CD4-positive, alpha-beta T cell treated with Interleukin-1 beta for 1 hour (primary cell): ENCODE results near the gene RMDN3.

Experiments used
- DNase-seq, 2 donors: peaks; one replicate each; pipeline ENCODE4 v3.0.0-alpha.2; 2020 to 2022

The RMDN3 gene, protein sequence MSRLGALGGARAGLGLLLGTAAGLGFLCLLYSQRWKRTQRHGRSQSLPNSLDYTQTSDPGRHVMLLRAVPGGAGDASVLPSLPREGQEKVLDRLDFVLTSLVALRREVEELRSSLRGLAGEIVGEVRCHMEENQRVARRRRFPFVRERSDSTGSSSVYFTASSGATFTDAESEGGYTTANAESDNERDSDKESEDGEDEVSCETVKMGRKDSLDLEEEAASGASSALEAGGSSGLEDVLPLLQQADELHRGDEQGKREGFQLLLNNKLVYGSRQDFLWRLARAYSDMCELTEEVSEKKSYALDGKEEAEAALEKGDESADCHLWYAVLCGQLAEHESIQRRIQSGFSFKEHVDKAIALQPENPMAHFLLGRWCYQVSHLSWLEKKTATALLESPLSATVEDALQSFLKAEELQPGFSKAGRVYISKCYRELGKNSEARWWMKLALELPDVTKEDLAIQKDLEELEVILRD

DNA sequence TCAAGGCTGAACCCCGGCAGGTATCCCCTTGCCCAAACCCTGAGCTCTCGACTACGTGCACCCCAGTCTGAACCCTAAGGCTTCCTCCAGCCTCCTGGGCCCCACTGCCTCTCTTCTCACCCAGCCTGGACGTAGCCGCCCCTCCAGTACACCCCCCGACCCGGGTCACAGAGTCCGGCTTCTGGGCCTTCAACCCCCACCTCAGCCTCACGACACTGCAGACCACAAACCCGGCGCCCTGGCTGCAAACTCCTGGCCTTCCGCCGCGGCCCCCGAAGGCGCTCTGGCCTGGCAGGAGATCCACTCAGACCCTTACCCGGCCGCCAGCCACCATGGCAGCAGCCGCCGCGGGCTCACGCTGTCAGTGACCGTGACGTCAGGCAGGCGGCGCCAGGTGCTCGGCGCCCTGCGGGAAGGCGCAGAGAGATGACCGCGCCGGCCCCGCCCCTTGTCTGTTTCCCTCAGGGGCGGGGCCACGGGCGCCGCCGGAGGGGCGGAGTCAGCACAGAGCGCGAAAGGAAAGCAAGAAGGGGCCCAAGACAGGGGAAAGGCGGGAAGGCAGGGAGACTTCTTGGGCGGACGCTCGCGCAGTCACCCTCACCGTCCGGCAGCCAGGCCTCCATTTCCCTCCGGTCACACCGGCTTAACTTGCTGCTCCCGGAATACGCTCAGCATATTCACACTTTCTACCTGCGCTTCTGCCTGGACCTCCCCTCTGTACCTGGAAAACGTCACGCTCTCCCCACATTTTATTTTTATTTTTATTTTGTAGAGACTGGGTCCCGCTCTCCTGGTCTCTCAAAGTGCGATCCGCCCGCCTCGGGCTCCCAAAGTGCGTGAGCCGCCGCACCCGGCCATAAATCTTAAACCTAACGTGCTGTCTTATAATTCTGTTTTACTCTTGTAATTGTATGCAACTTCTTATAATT is at the start of gene RMDN3:
Gene RMDN3, minus strand, starts transcription at position 372 of the 929 bp plus-strand sequence. CDS start 471 bp downstream, outside the sequence.
- DNase-seq: peak; percentile 93 to 94

DNA sequence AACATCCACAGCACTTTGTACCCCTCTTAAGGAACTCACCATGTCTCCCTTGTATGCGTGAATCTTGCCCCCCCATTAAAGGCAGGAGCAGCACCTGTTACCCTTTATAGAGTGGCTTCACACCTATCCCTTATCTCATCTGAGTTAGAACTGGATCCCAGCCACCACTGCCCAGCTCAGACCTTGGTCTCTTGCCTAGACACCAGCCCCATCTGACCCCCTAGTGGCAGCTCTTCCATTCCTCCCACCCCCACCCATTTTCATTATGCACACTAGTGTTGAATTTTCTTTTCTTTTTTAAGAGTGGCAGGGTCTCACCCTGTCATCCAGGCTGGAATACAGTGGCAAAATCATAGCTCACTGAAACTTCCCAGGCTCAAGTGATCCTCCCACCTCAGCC is 48.6 kb upstream of the RMDN3 start:
- DNase-seq: no peak

DNA sequence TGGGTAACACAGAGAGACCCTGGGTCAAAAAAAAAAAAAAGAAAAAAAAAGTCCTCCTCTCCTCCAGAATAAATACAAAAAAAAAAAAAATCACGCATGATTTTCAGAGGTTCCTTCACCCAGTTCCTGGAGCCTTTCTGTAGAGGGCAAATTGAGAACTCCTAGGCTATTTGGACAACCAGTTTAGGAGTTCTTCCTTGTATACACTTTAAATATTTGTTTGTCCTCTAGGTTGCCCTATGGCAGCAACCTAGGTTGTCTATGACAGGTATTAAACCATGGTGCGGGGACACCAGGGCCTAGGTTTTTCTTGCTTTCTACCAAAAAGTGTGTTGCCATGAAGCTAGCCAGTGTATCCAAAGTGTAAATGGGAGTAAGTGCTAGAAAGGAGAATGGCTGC is 48.0 kb upstream of the RMDN3 start:
- no peak for DNase-seq

DNA sequence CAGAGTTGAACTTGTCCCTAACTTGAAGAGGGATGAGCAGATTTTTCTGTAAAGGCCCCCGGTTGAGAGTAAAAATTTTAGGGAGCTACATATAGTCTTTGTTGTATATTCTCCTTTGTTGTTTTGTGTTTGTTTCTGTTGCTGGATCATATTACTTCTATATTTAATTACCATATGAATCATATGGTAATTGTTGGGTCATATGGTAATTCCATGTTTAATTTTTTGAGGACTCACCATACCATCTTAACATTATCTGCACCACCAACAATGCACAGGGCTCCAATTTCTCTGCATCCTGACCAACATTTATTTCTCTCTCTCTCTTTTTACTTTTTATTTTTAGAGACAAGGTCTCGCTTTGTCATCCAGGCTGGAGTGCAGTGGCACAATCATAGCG is 44.5 kb upstream of the RMDN3 start:
- DNase-seq: no peak

DNA sequence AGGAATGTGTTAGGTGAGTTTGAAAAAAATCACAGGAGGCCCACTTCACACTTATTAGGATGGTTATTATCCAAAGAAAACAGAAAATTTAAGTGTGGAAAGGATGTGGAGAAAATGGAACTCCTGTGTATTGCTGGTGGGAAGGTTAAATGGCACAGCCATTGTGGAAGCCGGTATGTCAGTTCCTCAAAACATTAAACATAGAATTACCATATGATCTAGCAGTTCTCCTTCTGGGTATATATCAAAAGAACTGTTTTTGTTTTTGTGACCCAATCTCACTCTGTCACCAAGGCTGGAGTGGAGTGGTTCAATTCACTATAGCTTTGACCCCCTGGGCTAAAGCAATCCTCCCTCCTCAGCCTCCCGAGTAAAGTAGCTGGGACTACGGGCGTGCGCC is 41.5 kb upstream of the RMDN3 start:
- no peak for DNase-seq

DNA sequence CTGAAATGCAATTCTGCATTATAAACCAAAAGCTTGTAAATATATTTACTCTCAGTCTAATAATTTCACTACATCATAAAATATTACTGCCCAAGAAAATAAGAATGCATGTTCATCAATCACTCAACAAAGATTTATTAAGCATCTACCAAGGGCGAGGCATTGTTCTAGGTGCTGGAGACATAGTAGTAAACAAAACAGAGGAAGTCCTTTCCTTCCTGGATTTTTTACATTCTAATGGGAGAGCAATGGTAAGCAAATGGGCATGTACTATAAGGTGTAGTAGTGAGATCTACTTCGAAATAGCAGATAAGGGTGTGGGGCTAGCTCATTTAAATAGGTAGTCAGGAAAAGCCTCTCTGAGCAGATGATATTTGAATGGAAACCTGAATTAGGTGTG is 41.0 kb upstream of the RMDN3 start:
- no peak for DNase-seq

DNA sequence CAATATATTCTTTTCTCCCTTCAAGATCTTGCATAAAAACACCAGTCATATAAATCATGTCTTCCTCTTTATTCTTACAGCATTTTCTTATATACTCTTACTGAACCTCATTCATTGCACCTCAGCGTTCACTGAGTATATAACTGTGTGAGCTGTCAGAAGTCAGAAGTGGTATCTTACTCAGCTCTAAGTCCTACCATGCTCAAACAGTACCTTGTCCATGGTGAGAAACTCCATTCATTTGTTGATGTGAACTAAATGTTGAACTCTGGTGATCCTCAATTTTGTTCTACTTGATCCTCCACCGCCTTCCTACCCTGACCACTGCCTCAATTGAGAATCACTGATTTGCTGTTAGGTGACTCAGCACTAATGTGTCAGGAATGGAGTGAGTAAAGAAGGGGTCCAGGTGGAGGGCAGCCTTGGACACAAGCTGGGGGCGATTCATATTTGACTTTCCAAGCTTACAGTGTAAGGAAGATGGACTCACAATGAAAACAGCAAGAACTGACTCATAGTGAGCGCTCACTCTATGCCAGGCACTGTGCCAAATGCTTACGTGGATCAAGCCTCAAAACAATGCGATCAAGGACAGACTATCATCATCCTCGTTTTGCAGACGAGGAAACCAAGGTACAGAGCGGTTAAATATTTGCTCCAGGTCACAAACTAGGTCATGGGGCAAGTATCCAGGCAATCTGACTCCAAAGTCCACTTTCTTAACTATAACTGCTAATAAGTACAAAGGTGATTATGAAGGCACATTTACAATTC is 38.3 kb upstream of the RMDN3 start:
- no peak for DNase-seq

DNA sequence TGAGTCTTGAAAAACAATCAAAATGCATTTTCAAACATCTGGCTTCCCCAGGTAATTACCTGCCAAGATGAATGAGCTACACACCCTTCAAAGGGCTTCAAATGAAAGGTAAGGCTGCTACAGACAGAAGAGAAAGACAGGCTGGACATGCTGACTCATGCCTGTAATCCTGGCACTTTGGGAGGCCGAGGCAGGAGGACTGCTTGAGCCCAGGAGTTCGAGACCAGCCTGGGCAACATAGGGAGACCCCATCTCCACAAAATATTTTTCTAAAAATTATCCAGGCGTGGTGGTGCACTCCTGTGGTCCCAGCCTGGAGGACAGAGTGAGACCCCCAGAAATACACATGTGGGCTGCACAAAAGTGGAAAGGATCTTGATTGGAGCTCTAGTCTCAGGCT is 37.3 kb upstream of the RMDN3 start:
- DNase-seq: no peak

DNA sequence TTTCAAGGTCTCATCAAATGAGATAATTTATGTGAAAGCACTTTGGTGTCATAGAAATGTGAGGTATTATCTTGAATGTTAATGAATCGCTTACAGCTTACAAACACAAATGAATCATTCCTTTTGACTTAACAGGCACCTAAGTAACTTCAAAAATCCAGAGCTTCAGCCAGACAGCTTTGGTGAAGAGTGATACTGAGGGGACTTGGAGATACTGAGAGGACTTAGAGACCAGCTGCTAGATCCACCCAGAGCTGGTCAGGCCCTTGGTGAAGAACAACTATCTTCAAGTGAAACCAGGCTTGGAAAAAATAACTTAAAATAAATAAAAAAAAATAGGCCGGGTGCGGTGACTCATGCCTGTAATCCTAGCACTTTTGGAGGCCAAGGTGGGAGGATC is 35.7 kb upstream of the RMDN3 start:
- DNase-seq: no peak

DNA sequence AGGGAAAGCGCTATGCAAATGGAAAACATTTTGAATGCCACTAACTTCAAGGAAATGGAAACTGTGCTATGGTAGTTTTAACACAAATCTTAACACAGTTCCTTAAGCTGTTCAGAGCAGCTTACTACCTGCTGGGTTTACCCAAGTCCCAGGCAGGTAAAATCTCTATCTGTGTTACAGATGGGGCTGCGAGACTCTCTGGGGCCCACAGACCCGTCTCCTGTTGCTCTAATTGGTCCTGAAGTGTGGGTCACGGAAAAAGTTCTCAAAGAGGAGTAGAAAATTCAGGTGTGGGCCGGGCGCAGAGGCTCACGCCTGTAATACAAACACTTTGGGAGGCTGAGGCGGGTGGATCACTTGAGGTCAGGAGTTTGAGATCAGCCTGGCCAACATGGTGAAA is 34.9 kb upstream of the RMDN3 start:
- no peak for DNase-seq

DNA sequence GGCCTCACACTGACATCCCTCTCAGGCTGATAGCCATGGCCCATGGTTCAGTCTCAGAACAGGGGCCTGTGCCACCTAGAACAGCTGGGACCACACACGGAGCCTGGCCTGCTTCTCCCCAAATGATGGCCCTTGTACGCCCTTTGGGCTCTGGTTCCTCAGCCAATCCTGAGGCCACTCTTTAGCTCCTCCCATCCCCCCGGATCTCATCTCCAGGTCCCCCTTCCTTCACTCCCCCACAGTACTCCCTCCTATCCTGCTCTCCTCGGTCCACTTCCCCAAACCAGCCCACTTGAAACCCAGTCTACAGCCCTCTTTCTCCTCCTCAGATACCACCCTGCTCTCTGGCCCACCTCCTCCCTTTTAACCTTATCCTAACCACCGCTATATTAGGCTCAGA is 34.1 kb upstream of the RMDN3 start:
- DNase-seq: no peak

DNA sequence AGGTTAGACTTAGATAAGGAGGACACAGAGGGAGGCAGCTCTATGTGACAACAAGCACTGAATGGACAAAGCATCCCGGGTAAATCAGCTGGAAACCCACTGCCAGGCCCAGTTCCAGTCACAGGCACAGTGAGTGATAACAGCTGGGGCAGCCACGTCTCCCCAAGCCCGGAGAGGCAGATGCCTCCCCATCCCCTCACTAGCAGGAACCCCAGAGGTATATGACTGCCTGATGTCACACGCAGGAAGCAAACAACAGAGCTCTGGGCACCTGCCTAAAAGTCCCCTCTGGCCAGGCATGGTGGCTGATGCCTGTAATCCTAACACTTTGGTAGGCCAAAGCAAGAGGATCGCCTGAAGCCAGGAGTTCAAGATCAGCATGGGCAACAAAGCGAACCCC is 32.9 kb upstream of the RMDN3 start:
- DNase-seq: no peak

DNA sequence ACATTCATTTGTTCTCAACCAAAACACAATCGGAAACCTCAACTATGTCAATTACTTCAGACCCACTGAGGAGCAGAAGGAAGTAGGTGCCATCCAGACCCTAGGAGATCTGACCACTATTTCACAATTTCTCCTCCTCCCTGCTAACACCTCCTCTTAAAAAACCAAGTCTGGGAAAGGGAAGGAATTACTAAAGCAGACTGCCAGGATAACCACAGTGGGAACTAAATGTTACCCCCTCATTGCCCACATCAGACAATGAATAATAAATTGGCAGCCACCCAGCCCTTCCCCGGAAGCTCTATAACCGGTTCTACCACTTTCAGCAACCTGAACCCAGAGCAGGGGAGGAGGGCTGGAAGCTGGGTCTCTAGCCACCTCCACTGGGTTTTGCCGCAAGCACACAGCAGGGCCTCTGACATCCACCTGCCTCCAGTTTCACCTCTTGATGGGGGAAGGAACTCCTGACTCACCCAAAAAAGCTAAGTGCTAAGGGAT is 32.3 kb upstream of the RMDN3 start:
- peak in 1 of 2 donors; percentile 38 for DNase-seq

DNA sequence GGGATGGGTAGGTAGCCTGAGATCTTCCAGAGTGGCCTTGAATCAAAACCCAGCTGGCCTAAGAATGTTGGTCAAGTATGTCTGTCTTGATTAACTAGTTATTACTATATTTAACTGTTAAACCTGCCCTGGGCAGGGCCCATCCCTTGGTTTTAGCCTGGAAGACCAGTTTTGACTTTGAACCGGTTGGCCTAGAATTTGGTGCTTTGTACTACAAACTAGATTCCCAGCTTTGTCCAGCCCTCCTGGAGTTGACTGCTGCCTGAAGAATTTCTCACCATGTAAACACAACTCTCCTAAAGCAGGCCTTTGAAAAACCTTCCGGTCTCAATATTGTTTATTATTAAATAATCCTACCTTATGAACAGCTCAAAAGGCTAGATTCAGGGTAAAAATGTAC is 30.8 kb upstream of the RMDN3 start:
- no peak for DNase-seq

DNA sequence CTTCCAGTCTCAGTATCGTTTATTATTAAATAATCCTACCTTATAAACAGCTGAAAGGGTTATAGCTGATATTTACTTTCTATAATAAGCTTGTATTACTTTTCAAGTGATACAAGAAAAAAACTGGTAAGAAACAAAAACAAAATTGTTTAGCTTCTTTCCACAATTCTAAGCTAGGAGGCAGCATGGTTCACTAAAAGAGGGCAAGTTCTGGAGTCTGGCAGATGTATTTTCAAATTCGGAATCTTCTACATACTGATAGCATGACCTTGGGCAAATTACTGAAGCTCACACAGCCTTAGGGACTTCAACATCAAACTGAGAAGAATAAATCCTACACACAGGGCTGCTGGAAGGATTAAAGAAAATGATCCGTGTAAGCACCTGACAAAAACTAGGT is 30.1 kb upstream of the RMDN3 start:
- no peak for DNase-seq

DNA sequence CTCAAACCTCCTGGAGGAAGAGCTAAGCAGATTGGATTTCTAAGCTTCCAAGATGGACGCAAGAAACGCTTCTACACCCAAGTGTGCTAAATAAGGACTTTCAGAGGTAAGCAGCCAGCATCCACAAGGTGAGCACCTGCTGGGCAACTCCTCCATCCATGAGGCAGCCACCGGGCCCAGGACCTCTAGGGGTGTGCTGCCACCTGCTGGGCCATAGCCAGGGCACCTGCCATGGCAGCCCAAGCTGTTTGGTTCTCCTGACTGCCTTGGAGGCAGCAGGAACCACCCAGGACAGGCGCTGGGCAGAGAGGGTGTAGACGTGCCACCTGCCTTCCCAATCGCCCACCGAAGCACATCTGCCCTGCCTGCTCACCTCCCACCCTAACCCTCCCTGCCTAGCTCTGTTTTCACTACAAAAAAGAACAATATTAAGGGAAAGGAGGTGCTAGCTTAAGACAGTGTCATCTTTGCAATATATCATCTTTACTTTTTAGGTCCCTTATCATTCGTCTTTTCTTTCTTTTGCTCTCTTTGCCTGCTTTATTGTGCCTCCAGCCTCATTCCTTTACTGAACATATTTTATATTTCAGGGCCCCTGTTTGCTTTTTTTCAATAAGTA is 27.7 kb upstream of the RMDN3 start:
- DNase-seq: peak; percentile 81 to 82

DNA sequence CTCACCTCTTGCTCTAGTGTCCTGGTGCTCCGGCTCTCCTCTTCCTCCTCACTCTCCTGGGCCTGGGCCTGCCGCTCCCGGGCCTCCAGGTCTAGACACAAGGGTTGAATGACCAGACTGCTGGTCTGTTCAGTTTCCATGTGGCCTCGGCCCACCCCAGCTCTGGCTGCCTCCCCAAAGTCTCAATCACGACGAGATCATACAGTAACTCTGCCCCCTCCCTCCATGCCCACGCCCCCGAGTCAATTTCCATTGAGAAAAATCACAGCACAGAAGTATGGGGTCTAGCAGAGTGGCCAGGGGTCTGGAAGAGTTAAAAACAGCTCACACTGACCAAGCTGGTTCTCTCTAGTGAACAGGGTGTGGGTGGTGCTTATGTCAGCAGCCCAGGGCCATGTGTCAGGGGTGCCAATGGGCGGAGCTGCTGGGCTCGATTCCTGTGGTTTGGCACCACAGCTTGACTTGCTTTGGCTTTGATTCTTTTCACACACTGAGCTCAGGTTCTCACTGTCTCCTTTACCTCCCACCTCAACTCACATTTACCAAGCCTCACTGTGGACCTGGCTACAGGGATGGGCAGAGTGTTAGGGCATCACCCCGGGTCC is 21.6 kb upstream of the RMDN3 start:
- peak; percentile 64 to 65 for DNase-seq

DNA sequence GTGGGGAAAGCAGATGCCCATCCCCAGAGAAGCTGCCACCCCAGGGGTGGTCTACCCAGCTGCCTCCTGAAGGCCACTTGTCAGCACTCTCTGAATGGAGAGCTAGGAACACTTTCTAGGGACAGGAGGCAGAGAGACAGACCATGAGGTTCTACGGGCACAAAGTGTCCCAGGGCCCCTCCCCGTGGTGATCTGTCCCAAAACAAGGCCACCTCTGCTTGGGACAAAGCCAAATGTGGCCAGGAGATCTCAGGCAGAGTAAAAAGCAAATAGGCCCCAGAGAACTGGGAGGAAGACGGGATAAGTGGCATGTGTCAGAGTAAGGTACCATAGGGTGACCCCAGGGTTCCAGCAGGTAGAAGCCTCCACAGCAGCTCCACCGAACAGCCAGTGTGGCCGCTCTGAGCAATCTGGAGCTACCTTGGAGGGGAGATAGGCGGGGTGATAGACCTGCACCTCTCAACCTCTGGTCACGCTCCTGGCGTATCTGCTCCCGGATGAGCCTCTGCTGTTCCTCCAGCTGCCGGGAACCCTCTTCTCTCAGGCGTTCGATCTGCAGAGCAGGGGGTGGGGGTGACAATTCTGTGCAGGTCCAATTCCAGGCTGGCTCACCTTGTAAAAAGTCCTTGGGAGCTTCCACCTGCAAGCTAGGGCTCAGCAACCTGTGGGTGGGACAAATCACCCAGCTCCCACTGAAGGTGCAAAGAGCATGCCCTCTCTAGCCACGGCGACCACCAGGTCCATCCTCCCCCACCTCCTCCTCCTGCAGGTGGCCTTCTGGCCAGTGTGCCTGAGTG is 20.9 kb upstream of the RMDN3 start:
- DNase-seq: no peak

DNA sequence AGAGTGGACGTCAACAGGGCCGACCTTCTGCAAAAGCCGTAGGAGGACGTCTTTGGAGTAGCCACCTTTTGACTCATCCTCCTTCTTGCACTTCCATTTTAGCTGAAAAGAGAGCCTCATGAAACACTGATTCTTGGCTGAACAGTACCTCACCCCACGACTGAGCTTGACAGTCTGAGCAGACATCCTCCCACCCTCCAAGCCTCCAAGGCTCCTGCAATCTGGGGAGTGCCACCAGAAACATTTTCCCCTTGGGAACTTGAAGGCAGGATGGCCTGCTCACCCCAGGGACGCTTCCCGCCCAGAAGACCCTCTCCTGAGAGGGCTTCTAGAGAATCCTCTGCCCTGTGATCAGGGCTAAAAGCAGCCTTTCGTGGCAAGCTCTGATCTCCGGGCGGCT is 20.0 kb upstream of the RMDN3 start:
- DNase-seq: no peak

DNA sequence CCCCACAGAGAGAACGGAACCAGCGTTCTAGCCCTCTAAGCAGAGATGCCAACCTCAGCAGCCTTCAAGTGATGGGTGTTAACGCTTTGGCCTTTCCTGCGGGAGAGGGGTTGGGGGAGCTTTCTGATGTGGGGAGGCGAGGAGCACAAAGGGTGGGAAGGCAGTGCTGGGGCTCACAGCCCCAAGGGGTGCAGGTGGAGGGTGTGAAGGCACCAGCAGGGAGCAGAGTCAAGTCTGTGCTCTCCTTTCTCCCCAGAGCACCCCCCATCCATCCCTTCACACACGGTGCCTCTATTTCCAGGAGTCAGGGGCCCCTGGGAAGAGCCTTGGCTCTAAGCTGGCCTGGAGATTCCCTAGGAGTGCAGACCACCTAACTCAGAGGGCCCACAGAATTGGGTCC is 18.8 kb upstream of the RMDN3 start:
- DNase-seq: no peak

DNA sequence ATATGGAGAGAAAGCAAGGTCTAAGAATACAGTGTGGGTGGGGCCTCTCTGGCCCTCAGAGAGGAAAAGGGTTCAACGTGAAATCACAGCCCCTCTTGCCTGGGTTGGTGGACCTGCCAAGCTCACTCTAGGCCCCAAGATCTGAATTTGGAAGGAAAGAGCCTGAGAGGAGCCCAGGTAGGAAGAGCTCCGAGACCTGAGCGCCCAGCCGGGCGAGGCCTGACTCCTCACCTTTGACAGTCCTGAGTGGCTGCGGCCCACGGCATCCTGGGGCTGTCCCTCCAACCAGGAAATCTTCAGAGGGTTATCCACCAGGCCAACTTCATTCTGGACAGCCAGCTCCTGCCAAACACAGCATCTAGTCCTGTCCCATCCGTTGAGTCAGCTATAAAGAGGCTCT is 18.4 kb upstream of the RMDN3 start:
- DNase-seq: no peak
